NCI-H510A (cell line): ENCODE measurements around the gene SERHL2.
"Not testable (repeated sequence)": the region's sequence is repeated elsewhere in the genome, so short reads cannot be mapped to it uniquely, and the experiment has no call there.

Experiments
- DNase-seq: peaks from one replicate; lab custom pipeline; 2025; lab: John Stamatoyannopoulos, UW

SERHL2 gene

DNA sequence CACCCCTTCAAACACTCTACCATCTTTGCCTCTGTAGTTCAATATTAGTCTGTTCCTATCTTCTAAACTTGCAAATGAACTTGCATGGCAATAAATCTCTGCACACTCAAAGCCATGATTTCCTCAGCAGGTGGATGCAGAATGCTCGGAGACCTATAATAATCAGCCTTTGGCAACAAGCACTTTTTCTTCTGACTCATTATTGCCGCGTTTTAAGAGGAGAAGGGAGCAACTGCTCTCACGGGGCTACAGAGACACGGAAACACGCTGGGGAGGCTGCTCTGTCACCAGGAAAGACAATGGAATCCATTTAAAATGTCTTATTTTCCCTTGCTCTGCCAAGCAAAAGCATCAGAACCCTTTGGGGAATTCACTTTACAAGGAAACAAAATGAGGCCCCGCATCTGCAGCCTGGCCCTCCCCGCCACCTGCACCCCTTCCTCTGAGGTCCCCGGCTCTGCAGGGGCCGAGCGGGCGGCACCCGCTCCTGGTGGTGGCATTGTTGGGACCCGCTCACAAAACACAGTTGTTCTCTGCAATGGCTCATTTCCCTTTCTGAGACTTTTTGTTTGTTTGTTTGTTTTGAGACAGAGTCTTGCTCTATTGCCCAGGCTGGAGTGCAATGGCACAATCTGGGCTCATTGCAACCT, 18.5 kb upstream of the SERHL2 start:
- DNase-seq: not testable (repeated sequence)

DNA sequence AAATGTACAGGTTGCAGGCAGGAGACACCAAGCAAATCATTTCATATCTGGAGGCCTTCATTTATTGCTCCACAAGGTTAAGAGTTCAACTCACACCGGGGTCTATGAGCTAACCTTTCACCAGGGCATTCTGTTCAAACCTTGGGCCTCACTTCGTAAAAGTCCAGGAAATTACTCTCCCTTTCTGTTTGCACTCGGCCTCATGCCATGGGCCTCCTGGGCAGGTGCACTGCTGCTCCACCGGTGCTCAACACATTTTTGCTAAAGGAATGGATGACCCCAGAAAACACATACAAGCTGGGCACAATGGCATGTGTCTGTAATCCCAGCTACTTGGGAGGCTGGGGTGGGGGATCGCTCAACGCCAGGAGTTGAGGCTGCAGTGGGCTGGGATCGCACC, 17.6 kb upstream of the SERHL2 start:
- no peak for DNase-seq

DNA sequence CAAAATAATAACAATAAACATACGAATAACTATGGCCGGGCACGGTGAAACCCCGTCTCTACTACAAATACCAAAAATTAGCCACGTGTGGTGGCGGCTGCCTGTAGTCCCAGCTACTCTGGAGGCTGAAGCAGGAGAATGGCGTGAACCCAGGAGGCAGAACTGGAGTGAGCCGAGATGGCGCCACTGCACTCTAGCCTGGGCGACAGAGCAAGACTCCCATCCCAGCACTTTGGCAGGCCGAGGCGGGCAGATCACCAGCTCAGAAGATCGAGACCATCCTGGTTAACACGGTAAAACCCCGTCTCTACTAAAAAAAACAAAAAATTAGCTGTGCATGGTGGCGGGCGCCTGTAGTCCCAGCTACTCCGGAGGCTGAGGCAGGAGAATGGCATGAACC, 17.1 kb upstream of the SERHL2 start:
- DNase-seq: not testable (repeated sequence)

- DNase-seq: not testable (repeated sequence)
Measured at GRCh38 chr22:42537199-42537831, 16.4 kb upstream of the SERHL2 start.

DNA sequence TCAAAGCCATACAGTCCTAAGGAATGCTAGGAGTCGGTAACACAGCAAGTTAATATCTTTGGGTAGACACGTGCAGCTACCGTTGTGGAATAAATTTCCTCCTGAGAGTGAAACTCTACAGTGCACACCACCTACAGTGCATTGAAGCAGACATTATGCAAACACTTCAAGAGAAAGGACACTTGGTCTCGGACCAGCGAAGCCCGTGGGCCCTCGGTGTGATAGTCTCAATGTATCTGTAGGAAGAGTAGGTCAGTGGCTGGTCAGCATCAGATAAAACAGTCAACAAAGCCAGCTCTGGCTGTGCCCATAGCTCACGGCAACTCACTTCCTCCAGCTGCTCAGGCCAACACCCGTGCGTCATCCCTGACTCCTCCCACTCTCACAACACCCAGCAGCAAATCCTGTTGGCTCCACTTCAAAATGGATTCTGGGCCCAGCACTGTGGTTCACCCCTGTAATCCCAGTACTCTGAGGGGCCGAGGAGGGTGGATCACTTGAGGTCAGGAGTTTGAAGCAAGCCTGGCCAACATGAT, 14.5 kb upstream of the SERHL2 start:
- DNase-seq: not testable (repeated sequence)

GRCh38 chr22:42544686-42545085, 9.1 kb upstream of the SERHL2 start:
- DNase-seq: no peak

GRCh38 chr22:42547562-42547961, 6.2 kb upstream of the SERHL2 start:
- DNase-seq: no peak

GRCh38 chr22:42548126-42548525, 5.6 kb upstream of the SERHL2 start:
- DNase-seq: not testable (repeated sequence)

DNA sequence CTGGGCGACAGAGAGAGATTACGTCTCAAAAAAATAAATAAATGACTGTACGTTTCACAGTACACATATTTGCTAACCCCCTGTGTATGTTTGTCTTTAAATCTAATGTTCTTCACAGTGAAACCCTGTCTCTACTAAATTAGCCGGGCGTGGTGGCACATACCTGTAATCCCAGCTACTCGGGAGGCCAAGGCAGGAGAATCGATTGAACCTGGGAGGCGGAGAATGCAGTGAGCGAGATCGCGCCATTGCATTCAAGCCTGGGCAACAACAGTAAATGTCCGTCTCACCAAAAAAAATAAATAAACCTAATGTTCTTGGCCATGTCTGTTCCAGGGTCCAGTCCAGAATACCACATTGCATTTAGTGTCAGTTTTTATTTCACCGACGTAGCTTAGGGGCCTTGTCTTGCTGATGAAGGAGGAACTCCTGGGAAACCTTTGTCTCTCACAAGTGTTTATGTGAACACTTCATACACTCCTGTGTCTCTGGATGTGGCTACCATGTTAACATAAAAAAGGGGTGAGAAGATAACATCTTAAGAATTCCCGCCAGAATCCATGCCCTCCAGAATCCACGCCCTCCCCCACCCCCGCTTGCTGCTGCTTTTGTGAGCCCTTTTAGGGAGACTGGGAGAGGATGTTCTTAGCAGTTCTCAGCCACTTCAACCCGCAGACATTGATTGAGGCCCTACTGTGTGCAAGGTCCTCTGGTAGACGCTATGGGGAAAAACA, 5.0 kb upstream of the SERHL2 start:
- no peak for DNase-seq

DNA sequence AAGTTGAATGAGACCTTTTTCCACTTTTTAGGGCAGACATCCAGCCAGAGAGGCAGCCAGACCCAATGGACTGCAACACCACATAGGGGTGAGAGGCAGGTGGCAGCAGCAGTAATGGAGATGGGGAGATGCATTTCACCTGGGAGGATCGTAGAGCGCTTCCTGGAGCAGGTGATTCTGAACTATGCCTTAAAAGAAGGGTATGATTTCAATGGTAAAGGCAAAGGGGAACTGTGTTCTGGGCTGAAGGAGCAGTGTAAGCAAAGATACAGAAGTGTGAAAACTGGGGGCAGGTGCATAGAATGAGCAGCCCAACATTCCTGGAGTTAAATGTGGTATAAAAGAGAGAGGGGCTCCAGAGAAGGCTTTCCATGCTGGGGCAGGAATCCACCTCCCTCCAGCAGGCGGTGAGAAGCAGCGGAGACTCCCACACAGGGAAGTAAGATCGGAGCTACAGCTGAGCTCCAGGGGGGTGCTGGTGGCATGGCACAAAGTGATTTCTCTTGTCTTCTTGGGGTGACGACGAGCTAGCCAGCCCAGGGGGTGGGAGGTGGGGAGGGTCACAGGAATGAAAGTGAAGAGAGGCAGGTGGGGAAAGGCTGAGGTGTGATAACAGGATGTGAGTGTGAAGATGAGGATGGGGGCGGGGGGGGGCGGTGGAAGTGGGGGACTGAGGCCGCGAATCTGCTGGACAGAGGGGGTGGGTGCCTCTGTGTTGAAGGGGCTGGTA, 4.3 kb upstream of the SERHL2 start:
- DNase-seq: no peak

GRCh38 chr22:42552294-42552647, 1.5 kb upstream of the SERHL2 start:
- not testable (repeated sequence) for DNase-seq

DNA sequence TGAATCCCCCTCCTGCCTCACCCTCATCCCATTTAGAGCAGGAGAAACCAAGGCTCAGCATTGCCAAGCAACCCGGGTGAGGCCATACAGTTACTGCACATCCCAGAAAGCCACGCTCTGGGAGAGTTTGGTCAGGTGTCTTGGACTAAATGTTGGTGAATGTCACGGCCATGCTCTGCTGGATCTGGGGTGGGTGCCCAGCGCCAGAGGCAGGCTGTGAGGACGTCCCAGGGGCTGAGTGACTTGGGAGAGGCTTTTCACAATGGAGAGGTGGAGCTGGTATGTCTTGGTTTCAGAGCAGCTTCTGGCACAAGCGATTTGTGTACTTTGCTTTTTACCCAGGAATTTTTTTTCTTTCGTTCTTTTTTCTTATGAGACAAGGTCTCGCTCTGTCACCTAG, 6.6 kb downstream of the SERHL2 start:
- DNase-seq: no peak

DNA sequence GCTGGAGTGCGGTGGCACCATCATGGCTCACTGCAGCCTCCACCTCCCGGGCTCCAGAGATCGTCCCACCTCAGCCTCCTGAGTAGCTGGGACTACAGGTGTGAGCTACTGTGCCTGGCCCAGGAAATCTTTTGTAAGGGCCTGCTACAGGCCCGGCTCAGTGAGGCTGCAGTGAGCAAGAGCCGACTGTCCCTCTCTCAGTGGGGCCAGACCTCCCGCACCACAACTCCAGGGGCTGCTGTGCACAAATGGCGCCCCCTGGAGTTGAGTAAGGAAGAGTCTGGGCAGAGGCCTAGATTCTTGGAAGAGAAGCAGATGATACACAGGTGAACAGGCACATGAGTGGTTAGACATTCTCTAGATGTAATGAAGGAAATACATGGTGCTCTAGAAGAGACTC, 7.0 kb downstream of the SERHL2 start:
- no peak for DNase-seq

- no peak for DNase-seq
Measured at GRCh38 chr22:42561856-42562255, 8.1 kb downstream of the SERHL2 start.

DNA sequence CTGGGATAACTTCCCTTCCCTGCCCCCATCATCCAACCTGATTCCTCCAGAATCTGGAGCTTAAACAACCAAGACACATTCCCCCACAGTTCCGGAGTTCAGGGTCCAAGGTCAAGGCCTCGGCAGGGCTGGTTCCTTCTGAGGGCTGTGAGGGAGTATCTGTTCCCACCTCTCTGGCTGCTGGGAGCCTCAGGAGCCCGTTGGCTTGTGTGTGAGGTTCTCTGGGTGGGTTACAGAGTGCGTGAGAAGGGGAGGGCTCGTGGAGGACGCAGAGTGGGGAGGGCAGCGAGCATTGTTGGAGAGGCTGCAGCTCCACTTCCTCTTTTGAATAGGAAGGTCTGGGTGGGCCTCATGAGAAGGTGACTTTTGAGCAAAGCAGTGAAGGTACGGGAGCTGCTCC, 8.5 kb downstream of the SERHL2 start:
- no peak for DNase-seq

DNA sequence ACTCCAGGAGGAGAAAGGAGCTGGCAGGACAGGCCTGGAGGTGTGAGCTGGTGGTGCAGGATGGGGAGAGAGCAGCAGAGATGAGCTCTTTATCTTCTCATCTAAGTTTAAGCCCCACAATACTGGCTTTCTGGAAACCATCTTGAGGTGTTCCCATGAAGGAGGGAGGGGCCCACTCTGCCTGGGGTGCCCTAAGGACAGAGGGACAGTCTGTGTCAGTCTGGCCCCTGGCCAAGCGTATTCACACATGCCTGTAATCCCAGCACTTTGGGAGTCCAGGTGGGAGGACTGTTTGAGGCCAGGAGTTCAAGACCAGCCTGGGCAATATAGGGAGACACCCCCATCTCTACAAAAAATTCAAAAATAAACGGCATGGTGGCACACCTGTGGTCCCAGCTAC, 8.9 kb downstream of the SERHL2 start:
- no peak for DNase-seq

DNA sequence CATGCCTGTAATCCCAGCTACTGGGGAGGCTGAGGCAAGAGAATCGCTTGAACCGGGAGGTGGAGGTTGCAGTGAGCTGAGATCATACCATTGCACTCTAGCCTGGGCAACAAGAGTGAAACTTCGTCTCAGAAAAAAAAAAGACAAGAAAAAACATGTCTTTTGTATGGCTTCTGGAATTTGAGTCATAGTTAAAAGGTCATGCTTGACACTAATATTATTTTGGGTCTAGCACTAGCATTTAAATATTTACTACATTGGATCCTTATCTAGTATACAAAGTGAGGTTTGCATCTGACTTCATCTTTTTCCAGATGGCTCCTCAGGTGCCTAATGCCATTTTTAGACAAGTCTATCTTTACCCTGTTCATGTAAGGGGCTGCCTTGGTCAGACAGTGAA, 10.2 kb downstream of the SERHL2 start:
- not testable (repeated sequence) for DNase-seq

GRCh38 chr22:42564699-42565098, 10.9 kb downstream of the SERHL2 start:
- no peak for DNase-seq

DNA sequence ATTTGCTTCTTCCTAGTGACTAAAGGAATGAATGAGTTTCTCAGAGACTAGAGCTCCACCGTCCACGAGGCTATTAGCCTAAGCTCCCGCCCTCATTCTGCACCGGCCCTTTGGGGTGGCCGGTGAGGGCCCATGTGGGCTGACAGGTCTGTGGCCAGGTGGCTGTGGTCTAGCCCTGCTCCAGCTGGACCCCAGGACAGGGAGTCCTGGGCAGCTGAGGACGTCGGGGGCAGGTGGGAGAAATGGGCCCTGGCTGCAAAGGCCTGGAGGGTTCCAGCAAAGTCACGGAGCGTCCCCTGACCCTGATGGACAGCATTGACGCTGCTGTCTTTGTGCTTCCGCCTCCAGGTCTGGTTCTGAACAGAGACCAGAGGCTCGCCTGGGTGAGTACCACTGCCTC, 12.2 kb downstream of the SERHL2 start:
- no peak for DNase-seq

DNA sequence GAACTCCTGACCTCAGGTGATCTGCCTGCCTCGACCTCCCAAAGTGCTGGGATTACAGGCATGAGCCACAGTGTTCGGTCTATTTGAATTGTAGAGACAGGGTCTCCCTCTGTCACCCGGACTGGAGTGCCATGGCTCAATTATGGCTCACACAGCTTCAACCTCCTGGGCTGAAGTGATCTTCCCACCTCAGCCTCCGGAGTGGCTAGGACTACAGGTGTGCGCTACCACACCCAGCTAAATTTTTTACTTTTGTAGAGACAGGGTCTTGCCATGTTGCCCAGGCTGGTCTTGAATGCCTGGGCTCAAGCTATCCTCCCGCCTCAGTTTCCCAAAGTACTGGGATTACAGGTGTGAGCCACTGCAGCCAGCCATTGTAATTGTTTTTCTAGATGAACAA, 14.2 kb downstream of the SERHL2 start:
- DNase-seq: not testable (repeated sequence)

DNA sequence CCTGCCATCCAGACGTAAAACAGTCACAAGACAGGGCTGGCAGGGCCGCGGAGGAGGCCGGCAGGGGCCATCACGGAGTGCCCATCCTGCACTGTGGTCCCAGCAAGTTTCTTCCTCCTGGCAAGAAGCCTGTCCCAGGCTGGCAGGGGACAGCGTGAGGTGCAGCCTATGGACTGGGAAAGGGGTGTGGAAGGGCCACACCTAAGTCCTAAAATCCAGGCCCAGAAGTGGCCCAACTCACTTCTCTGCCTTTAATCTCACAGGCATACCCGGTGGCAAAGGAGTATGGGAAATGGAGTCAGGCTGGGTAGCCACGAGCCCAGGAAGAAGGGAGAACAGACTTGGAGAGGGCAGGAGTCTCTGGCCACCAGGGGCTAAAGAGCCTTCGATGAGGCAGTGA, 16.8 kb downstream of the SERHL2 start:
- not testable (repeated sequence) for DNase-seq

- DNase-seq: not testable (repeated sequence)
Measured at GRCh38 chr22:42571068-42571467, 17.3 kb downstream of the SERHL2 start.
